Left cardiac atrium (tissue), 4 donors: ENCODE results near the gene ZBED4. TPM values are rescaled to one million over a fixed set of nuclear protein-coding genes. Genes with fewer than 3 reads are reported as not detected.

Experiments
- ATAC-seq, 2 donors: fragments of 200-7000 bp; cut with Tn5 transposase; one replicate each; pipeline ENCODE4 v1.9.1; 2020; ENCODE audit warnings: mild to moderate bottlenecking in 2 of 2, moderate library complexity in 2 of 2
- DNase-seq: peaks from one replicate; pipeline ENCODE4 v3.0.0-alpha.2; 2020
- intact Hi-C, 2 donors: fragments of 100-400 bp; cut with DNase I; formaldehyde crosslinking; loops; one replicate each; pipeline versions ENCODE4 v1.14.1 to v1.15.1; 2022 to 2023
- total RNA-seq, 2 donors: library from RNA; stranded (reverse); fragmentation: NEBNext Ultra II Directional; extraction: Animal tissue kit (Norgen Biotek cat#: 25700); gene quantifications; one replicate each; pipeline ENCODE4 v1.2.1, GENCODE V29; 2021
- donor health status: DM: no; HTN: yes; CAD: no.
- donor health status: DM: no; HTN: yes; CAD: no; lungs with severe emphysema.
- donor health status: DM: yes; HTN: yes; CAD: no.
- donor health status: Dilated cardiomyopathy.

The ZBED4 gene
- total RNA-seq, 2 donors from 2014 or later: 4.4 to 6.7 TPM

GRCh38 chr22:49936973-49937757, 83.5 kb downstream of the ZBED4 start:
- ATAC-seq: peak; percentile 13 to 28
- intact Hi-C loops: no loop called here

GRCh38 chr22:49937758-49938564, 84.3 kb downstream of the ZBED4 start:
- DNase-seq: peak; percentile 68
- intact Hi-C loops: no loop called here

More at GRCh38 chr22:49936973-49937757, 83.5 kb downstream of the ZBED4 start:
- no peak for DNase-seq

GRCh38 chr22:49938565-49939136, 85.0 kb downstream of the ZBED4 start:
- intact Hi-C loops: no loop called here
- no peak for DNase-seq
- no peak for ATAC-seq

More at GRCh38 chr22:49937758-49938564, 84.3 kb downstream of the ZBED4 start:
- ATAC-seq: no peak

Other genes starting within 250 kb of the ZBED4 start
- gene BRD1, start 26.0 kb upstream of the ZBED4 start, total RNA-seq: 10 to 100 TPM; 17.8 to 19.6 TPM
- 10 to 100 TPM; 15.3 to 15.9 TPM for gene ALG12, start 64.6 kb downstream of the ZBED4 start, total RNA-seq
- gene CRELD2, start 64.8 kb downstream of the ZBED4 start, total RNA-seq: 10 to 100 TPM; 30.1 to 43.7 TPM
- gene PIM3, start 106.9 kb downstream of the ZBED4 start, total RNA-seq: 10 to 100 TPM; 44.1 to 66.8 TPM
- gene IL17REL, start 158.9 kb downstream of the ZBED4 start, total RNA-seq: not detected
- gene TTLL8, start 204.5 kb downstream of the ZBED4 start, total RNA-seq: not detected
- under 1 TPM; 0.29 to 0.41 TPM for gene MLC1, start 231.6 kb downstream of the ZBED4 start, total RNA-seq
- 1 to 10 TPM in 1 of 2 donors, under 1 TPM in 1; 0.71 to 1.2 TPM for gene MOV10L1, start 236.2 kb downstream of the ZBED4 start, total RNA-seq